Liver (tissue), 9 donors: ENCODE results near the gene EXD3. TPM values are rescaled to one million over a fixed set of nuclear protein-coding genes. Genes with fewer than 3 reads are reported as not detected.
"Not testable (repeated sequence)": the region's sequence is repeated elsewhere in the genome, so short reads cannot be mapped to it uniquely, and the experiment has no call there.

Experiments used
- DNase-seq: peaks from one replicate; pipeline ENCODE4 v3.0.0-alpha.2; 2017; ENCODE audit warnings: low spot score
- H3K27ac ChIP-seq, 2 donors: one replicate each; pipeline ENCODE4 v1.7.0; 2013; ENCODE audit warnings: inconsistent platforms in 2 of 2, low read length in 2 of 2, control low read depth in 1 of 2, low read depth in 1 of 2, mild to moderate bottlenecking in 1 of 2
- H3K27me3 ChIP-seq, 4 donors: one replicate each; pipeline versions ENCODE4 v1.6.1 to v1.7.0; 2013; ENCODE audit warnings: low read length in 3 of 4, inconsistent platforms in 1 of 4, mild to moderate bottlenecking in 1 of 4, moderate library complexity in 1 of 4; ENCODE audit not compliant: control insufficient read depth in 4 of 4, insufficient read depth in 4 of 4
- H3K36me3 ChIP-seq, 4 donors: one replicate each; pipeline versions ENCODE4 v1.6.1 to v1.7.0; 2013; ENCODE audit warnings: low read length in 3 of 4, mild to moderate bottlenecking in 3 of 4, low read depth in 1 of 4, moderate library complexity in 1 of 4; ENCODE audit not compliant: control insufficient read depth in 4 of 4, insufficient read depth in 3 of 4
- H3K4me1 ChIP-seq, 4 donors: one replicate each; pipeline versions ENCODE4 v1.6.1 to v1.7.0; 2013; ENCODE audit warnings: low read length in 3 of 4, mild to moderate bottlenecking in 3 of 4, moderate library complexity in 1 of 4; ENCODE audit not compliant: control insufficient read depth in 4 of 4, insufficient read depth in 4 of 4
- H3K4me3 ChIP-seq, 3 donors: one replicate each; pipeline versions ENCODE4 v1.6.1 to v1.7.0; 2013; ENCODE audit warnings: low read length in 3 of 3, control low read depth in 1 of 3, low read depth in 1 of 3, mild to moderate bottlenecking in 1 of 3
- H3K9ac ChIP-seq, 2 donors: one replicate each; pipeline ENCODE4 v1.7.0; 2013; ENCODE audit warnings: low read length in 2 of 2, mild to moderate bottlenecking in 2 of 2, moderate library complexity in 2 of 2, control low read depth in 1 of 2, low read depth in 1 of 2
- H3K9me3 ChIP-seq, 4 donors: one replicate each; pipeline versions ENCODE4 v1.6.1 to v1.7.0; 2013; ENCODE audit warnings: low read length in 3 of 4; ENCODE audit not compliant: control insufficient read depth in 4 of 4
- ATF3 ChIP-seq: IDR thresholded peaks from 2 replicates; pipeline ENCODE4 v1.6.1; 2016; ENCODE audit warnings: antibody characterized with exemption
- CTCF ChIP-seq: fragments of 150-350 bp; IDR thresholded peaks from 2 replicates; pipeline ENCODE4 v1.5.1; 2017; ENCODE audit warnings: improper control_type of control experiment, low read depth, low read length; ENCODE audit not compliant: missing input control
- EGR1 ChIP-seq, 2 donors: IDR thresholded peaks; 2 replicates each; pipeline ENCODE4 v1.6.1; 2016 to 2018; ENCODE audit warnings: antibody characterized with exemption in 2 of 2, low read depth in 2 of 2
- FOXA1 ChIP-seq: IDR thresholded peaks from 2 replicates; pipeline ENCODE4 v1.6.1; 2016; ENCODE audit warnings: antibody characterized with exemption
- FOXA2 ChIP-seq: IDR thresholded peaks from 2 replicates; pipeline ENCODE4 v1.6.1; 2016; ENCODE audit warnings: antibody characterized with exemption
- GABPA ChIP-seq, 2 donors: IDR thresholded peaks in 1 of 2; conservative IDR thresholded peaks in 1 of 2; 2 replicates each; pipeline ENCODE4 v1.6.1; 2016; ENCODE audit warnings: antibody characterized with exemption in 2 of 2, mild to moderate bottlenecking in 1 of 2, moderate library complexity in 1 of 2
- JUND ChIP-seq, 2 donors: IDR thresholded peaks; 2 replicates each; pipeline ENCODE4 v1.6.1; 2016; ENCODE audit warnings: antibody characterized with exemption in 2 of 2
- NR2F2 ChIP-seq: IDR thresholded peaks from 2 replicates; pipeline ENCODE4 v1.6.1; 2016; ENCODE audit warnings: antibody characterized with exemption
- RAD21 ChIP-seq, 2 donors: IDR thresholded peaks; 2 replicates each; pipeline ENCODE4 v1.6.1; 2016; ENCODE audit warnings: antibody characterized with exemption in 2 of 2, mild to moderate bottlenecking in 2 of 2
- REST ChIP-seq: IDR thresholded peaks from 2 replicates; pipeline ENCODE4 v1.6.1; 2016; ENCODE audit warnings: antibody characterized with exemption, mild to moderate bottlenecking
- RXRA ChIP-seq, 2 donors: IDR thresholded peaks; 2 replicates each; pipeline ENCODE4 v1.6.1; 2017 to 2018; ENCODE audit warnings: antibody characterized with exemption in 2 of 2, mild to moderate bottlenecking in 1 of 2
- SP1 ChIP-seq: IDR thresholded peaks from 2 replicates; pipeline ENCODE4 v1.6.1; 2018; ENCODE audit warnings: antibody characterized with exemption, mild to moderate bottlenecking
- TAF1 ChIP-seq: conservative IDR thresholded peaks from 2 replicates; pipeline ENCODE4 v1.6.1; 2016; ENCODE audit warnings: antibody characterized with exemption, mild to moderate bottlenecking
- YY1 ChIP-seq: IDR thresholded peaks from 2 replicates; pipeline ENCODE4 v1.6.1; 2016; ENCODE audit warnings: antibody characterized with exemption, mild to moderate bottlenecking
- ZBTB33 ChIP-seq: IDR thresholded peaks from 2 replicates; pipeline ENCODE4 v1.6.1; 2016; ENCODE audit warnings: antibody characterized with exemption
- WGBS: extraction: QIAGEN DNeasy Blood & Tissue Kit; methylation state at CpG from one replicate; pipeline ENCODE4 v1.1.7; 2013; 5-methylcytosine and 5-hydroxymethylcytosine counted together
- polyA plus RNA-seq, 2 donors: library from polyadenylated mRNA; stranded (reverse) in 1 of 2; unstranded in 1 of 2; fragments of 200-250 nt in 1 of 2; fragments of >200 nt in 1 of 2; fragmentation: Nextera tagmentation in 1 of 2; extraction: Ambion mirVana in 1 of 2; gene quantifications; one replicate each; pipeline versions ENCODE4 v1.2.1 to v1.2.3, GENCODE V29; 2013 to 2015
- total RNA-seq, 2 donors: library from RNA; depleted of rRNA; stranded (reverse); fragments of >200 nt; gene quantifications; one replicate each; pipeline ENCODE4 v1.2.3, GENCODE V29; 2014
- donor health status: healthy.
- donor health status: healthy.
- donor health status: healthy.
- donor health status: healthy.
- donor health status: healthy.

EXD3 gene
- total and polyA plus RNA-seq, 4 donors: 2.5 to 6.7 (median 3.7) TPM

GRCh38 chr9:137331929-137332328 is 91.0 kb downstream of the EXD3 start:
- no peaks in the 10 kb centered on the region for H3K36me3 ChIP-seq
- no peak overlapping the region for H3K4me3 ChIP-seq
- no peak for DNase-seq
- no peak for TF ChIP-seq CTCF
- TF ChIP-seq FOXA1: no peak
- no peak for TF ChIP-seq EGR1 (IDR thresholded peaks at IDR 0.05; ENCODE audit: low read depth in 2 of 2)
- no peak for TF ChIP-seq ZBTB33
- no peak for TF ChIP-seq GABPA (IDR thresholded peaks at IDR 0.05 in 1 of 2, conservative IDR thresholded peaks at IDR 0.05 in 1 of 2)
- TF ChIP-seq NR2F2: no peak
- TF ChIP-seq JUND (IDR thresholded peaks at IDR 0.05): no peak
- TF ChIP-seq ATF3: no peak
- TF ChIP-seq YY1: no peak
- TF ChIP-seq REST: no peak
- H3K27ac ChIP-seq: no peak overlapping the region
- no peaks in the 10 kb centered on the region for H3K4me1 ChIP-seq
- 97% methylated on average over 9 of the region's 9 CpGs for WGBS
- no peak overlapping the region for H3K9ac ChIP-seq
- H3K9me3 ChIP-seq: no peaks in the 10 kb centered on the region
- no peaks in the 10 kb centered on the region for H3K27me3 ChIP-seq

GRCh38 chr9:137330689-137331088 is 92.3 kb downstream of the EXD3 start:
- Histone ChIP-seq H3K9ac (no peak overlapping the region), H3K4me3 (no peak overlapping the region), H3K27me3 (no peaks in the 10 kb centered on the region), H3K36me3 (no peaks in the 10 kb centered on the region), H3K27ac (no peak overlapping the region), H3K9me3 (no peaks in the 10 kb centered on the region), H3K4me1 (no peaks in the 10 kb centered on the region)
- TF ChIP-seq SP1: no peak
- no peak for TF ChIP-seq RAD21 (IDR thresholded peaks at IDR 0.05)
- TF ChIP-seq FOXA2: no peak
- no peak for TF ChIP-seq TAF1
- TF ChIP-seq YY1: no peak
- TF ChIP-seq RXRA (IDR thresholded peaks at IDR 0.05): no peak
- WGBS: 90% methylated on average over 6 of the region's 6 CpGs
- no peak for DNase-seq

- not testable (repeated sequence) for H3K9me3 ChIP-seq, H3K27me3 ChIP-seq, H3K36me3 ChIP-seq, H3K4me1 ChIP-seq, H3K27ac ChIP-seq, DNase-seq, H3K9ac ChIP-seq, H3K4me3 ChIP-seq
- 66% methylated on average over 24 of the region's 26 CpGs for WGBS
These were observed 93.4 kb downstream of the EXD3 start for GRCh38 chr9:137329590-137329989.

GRCh38 chr9:137327641-137328550 is 95.1 kb downstream of the EXD3 start:
- not testable (repeated sequence) for H3K9me3 ChIP-seq, H3K4me1 ChIP-seq, DNase-seq, H3K9ac ChIP-seq, H3K27ac ChIP-seq, H3K36me3 ChIP-seq, H3K27me3 ChIP-seq, H3K4me3 ChIP-seq
- 78% methylated on average over 8 of the region's 8 CpGs for WGBS
